HepG2 (cell line): ENCODE data around the gene RAB1B. TPM values are rescaled to one million over a fixed set of nuclear protein-coding genes. Genes with fewer than 3 reads are reported as not detected.
A peak's percentile ranks its signal among the peaks of the same experiment; 100 is the strongest.

Source experiments
- ATF6 ChIP-seq: sonication (generic); formaldehyde crosslinking; conservative IDR thresholded peaks from 2 replicates; pipeline ENCODE4 v1.4.0; 2020; ENCODE audit warnings: missing genetic modification reagents
- CENPX ChIP-seq: sonication (generic); formaldehyde crosslinking; IDR thresholded peaks from 2 replicates; pipeline ENCODE4 v1.9.0; 2021; ENCODE audit warnings: mild to moderate bottlenecking, missing genetic modification reagents, moderate library complexity
- GFI1 ChIP-seq: sonication (generic); formaldehyde crosslinking; IDR thresholded peaks from 2 replicates; pipeline ENCODE4 v1.5.0; 2020; ENCODE audit warnings: missing genetic modification reagents, mild to moderate bottlenecking, borderline replicate concordance
- MAZ ChIP-seq, 2 experiments: sonication (generic) in 1 of 2; formaldehyde crosslinking in 1 of 2; IDR thresholded peaks; 2 replicates each; pipeline versions ENCODE4 v1.5.0 to v1.6.1; 2012 to 2020; ENCODE audit warnings: low read depth in 2 of 2, mild to moderate bottlenecking in 2 of 2, borderline replicate concordance in 1 of 2, improper control_type of control experiment in 1 of 2, low read length in 1 of 2, missing genetic modification reagents in 1 of 2, moderate library complexity in 1 of 2
- PBX2 ChIP-seq: IDR thresholded peaks from 2 replicates; pipeline ENCODE4 v1.6.1; 2016; ENCODE audit warnings: control low read depth
- PITX1 ChIP-seq: sonication (generic); formaldehyde crosslinking; IDR thresholded peaks from 2 replicates; pipeline ENCODE4 v1.5.1; 2020; ENCODE audit warnings: mild to moderate bottlenecking, missing genetic modification reagents
- ZNF318 ChIP-seq: sonication (generic); formaldehyde crosslinking; IDR thresholded peaks from 2 replicates; pipeline ENCODE4 v1.4.0; 2020; ENCODE audit warnings: mild to moderate bottlenecking, missing genetic modification reagents
- ZNF431 ChIP-seq: sonication (generic); formaldehyde crosslinking; IDR thresholded peaks from 2 replicates; pipeline ENCODE4 v1.9.0; 2022; ENCODE audit warnings: missing genetic modification reagents, low read depth, mild to moderate bottlenecking, borderline replicate concordance
- ZNF569 ChIP-seq: sonication (generic); formaldehyde crosslinking; IDR thresholded peaks from 2 replicates; pipeline ENCODE4 v1.5.0; 2020; ENCODE audit warnings: mild to moderate bottlenecking, missing genetic modification reagents, moderate library complexity, borderline replicate concordance
- ZNF724P ChIP-seq: sonication (generic); formaldehyde crosslinking; IDR thresholded peaks from 2 replicates; pipeline ENCODE4 v1.8.0; 2022; ENCODE audit warnings: missing genetic modification reagents, borderline replicate concordance
- polyA plus RNA-seq, 8 experiments: library from polyadenylated mRNA; depleted of rRNA in 3 of 8; stranded (reverse) in 7 of 8; unstranded in 1 of 8; fragments of >200 nt; fragmentation: Illumina TruSeq in 4 of 8; extraction: Trizol in 4 of 8; gene quantifications; 2 replicates each; pipeline versions ENCODE4 v1.2.1 to v1.2.3, GENCODE V29; 2011 to 2016; ENCODE audit warnings: low read depth in 4 of 8, missing spikeins in 1 of 8, mixed read lengths in 1 of 8; ENCODE audit not compliant: insufficient read depth in 1 of 8
- total RNA-seq, 5 experiments: library from RNA; depleted of rRNA; stranded (reverse); fragments of >200 nt; fragmentation: Illumina TruSeq; extraction: Trizol; gene quantifications; 2 replicates each; pipeline ENCODE4 v1.2.3, GENCODE V29; 2016; ENCODE audit warnings: low read depth in 1 of 5
- TF ChIP-seq, protein P1 (sequence below): sonication (generic); formaldehyde crosslinking; IDR thresholded peaks from 2 replicates; pipeline ENCODE4 v1.4.0; 2020; ENCODE audit warnings: missing genetic modification reagents
- TF ChIP-seq, protein P2 (sequence below): sonication (generic); formaldehyde crosslinking; IDR thresholded peaks from 2 replicates; pipeline ENCODE4 v1.8.0; 2022; ENCODE audit warnings: mild to moderate bottlenecking, missing genetic modification reagents; ENCODE audit not compliant: insufficient replicate concordance

RAB1B gene
- total and polyA plus RNA-seq, 2 of the 13 experiments (the other 11 are each of a cell fraction or from before 2014, with no cell fraction given) = 77.9 to 87.9 TPM

- no peak for TF ChIP-seq ZNF569 (CRISPR knock-in tag)
- TF ChIP-seq GFI1 (CRISPR knock-in tag) = no peak
- TF ChIP-seq CENPX (CRISPR knock-in tag) = no peak
- TF ChIP-seq ZNF431 = 0 out of 2 replicates have a peak, but pooled peaks have one; percentile 73
- TF ChIP-seq PITX1 (CRISPR knock-in tag) = no peak; the same call in 1 of the 2 replicates
- TF ChIP-seq, protein P1, sequence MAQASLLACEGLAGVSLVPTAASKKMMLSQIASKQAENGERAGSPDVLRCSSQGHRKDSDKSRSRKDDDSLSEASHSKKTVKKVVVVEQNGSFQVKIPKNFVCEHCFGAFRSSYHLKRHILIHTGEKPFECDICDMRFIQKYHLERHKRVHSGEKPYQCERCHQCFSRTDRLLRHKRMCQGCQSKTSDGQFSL (CRISPR knock-in tag) = peak; percentile 89
- TF ChIP-seq ATF6 (CRISPR knock-in tag) = no peak
- TF ChIP-seq ZNF318 = no peak
- peak; percentile 57; the same call in 1 of the 2 replicates for TF ChIP-seq MAZ (IDR thresholded peaks at IDR 0.05; ENCODE audit: borderline replicate concordance, low read depth, low read length)
- TF ChIP-seq MAZ (CRISPR knock-in tag; IDR thresholded peaks at IDR 0.05; ENCODE audit: low read depth) = peak; percentile 87; the same call in 1 of the 2 replicates
- TF ChIP-seq, protein P2, sequence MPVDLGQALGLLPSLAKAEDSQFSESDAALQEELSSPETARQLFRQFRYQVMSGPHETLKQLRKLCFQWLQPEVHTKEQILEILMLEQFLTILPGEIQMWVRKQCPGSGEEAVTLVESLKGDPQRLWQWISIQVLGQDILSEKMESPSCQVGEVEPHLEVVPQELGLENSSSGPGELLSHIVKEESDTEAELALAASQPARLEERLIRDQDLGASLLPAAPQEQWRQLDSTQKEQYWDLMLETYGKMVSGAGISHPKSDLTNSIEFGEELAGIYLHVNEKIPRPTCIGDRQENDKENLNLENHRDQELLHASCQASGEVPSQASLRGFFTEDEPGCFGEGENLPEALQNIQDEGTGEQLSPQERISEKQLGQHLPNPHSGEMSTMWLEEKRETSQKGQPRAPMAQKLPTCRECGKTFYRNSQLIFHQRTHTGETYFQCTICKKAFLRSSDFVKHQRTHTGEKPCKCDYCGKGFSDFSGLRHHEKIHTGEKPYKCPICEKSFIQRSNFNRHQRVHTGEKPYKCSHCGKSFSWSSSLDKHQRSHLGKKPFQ (CRISPR knock-in tag) = peak; percentile 23
- peak; percentile 94 for TF ChIP-seq PBX2
- peak; percentile 0; the same call in 1 of the 2 replicates for TF ChIP-seq ZNF724P
These were observed 20.5 kb downstream of the RAB1B start, which contains the start of gene YIF1A (continued) for GRCh38 chr11:66288671-66289547.
